GM19397 (cell line): ENCODE measurements around the gene CLEC16A.
"Not testable (repeated sequence)": the region's sequence is repeated elsewhere in the genome, so short reads cannot be mapped to it uniquely, and the experiment has no call there.

Experiments used
- ATAC-seq: cut with Tn5 transposase; IDR thresholded peaks from one replicate; pipeline ENCODE4 v1.9.1; 2021; ENCODE audit warnings: mild to moderate bottlenecking, moderate library complexity; ENCODE audit not compliant: unreplicated experiment

The CLEC16A gene

GRCh38 chr16:11205754-11206581, 261.6 kb downstream of the CLEC16A start:
- ATAC-seq: no peak

- no peak for ATAC-seq
These were observed 263.3 kb downstream of the CLEC16A start for GRCh38 chr16:11207646-11208045.

GRCh38 chr16:11208916-11209665, 264.7 kb downstream of the CLEC16A start:
- no peak for ATAC-seq

GRCh38 chr16:11210260-11210659, 265.9 kb downstream of the CLEC16A start:
- ATAC-seq: no peak

- ATAC-seq: no peak
These were observed 267.0 kb downstream of the CLEC16A start for GRCh38 chr16:11211061-11211976.

- ATAC-seq: no peak
These were observed 267.8 kb downstream of the CLEC16A start for GRCh38 chr16:11211977-11212797.

- ATAC-seq: no peak
These were observed 268.4 kb downstream of the CLEC16A start for GRCh38 chr16:11212798-11213196.

- ATAC-seq: no peak
These were observed 269.0 kb downstream of the CLEC16A start for GRCh38 chr16:11213373-11213772.

GRCh38 chr16:11213799-11214198, 269.4 kb downstream of the CLEC16A start:
- no peak for ATAC-seq

- ATAC-seq: no peak
These were observed 271.7 kb downstream of the CLEC16A start for GRCh38 chr16:11215935-11216556.

GRCh38 chr16:11217651-11218603, 273.6 kb downstream of the CLEC16A start:
- no peak for ATAC-seq

- ATAC-seq: no peak
These were observed 274.2 kb downstream of the CLEC16A start for GRCh38 chr16:11218604-11218962.

GRCh38 chr16:11219178-11219577, 274.8 kb downstream of the CLEC16A start:
- no peak for ATAC-seq

- not testable (repeated sequence) for ATAC-seq
These were observed 276.1 kb downstream of the CLEC16A start for GRCh38 chr16:11220507-11220906.

- ATAC-seq: peak; percentile 41
These were observed 279.9 kb downstream of the CLEC16A start for GRCh38 chr16:11224096-11224893.

- peak; percentile 84 for ATAC-seq
These were observed 280.7 kb downstream of the CLEC16A start for GRCh38 chr16:11224894-11225676.
